HepG2 (cell line): ENCODE results near the gene ARVCF. TPM values are rescaled to one million over a fixed set of nuclear protein-coding genes. Genes with fewer than 3 reads are reported as not detected.
A peak's percentile ranks its signal among the peaks of the same experiment; 100 is the strongest.

Source experiments
- ATAC-seq: fragments of 200-7000 bp; cut with Tn5 transposase; 3 replicates; pipeline ENCODE4 v1.9.1; 2020; ENCODE audit warnings: mild to moderate bottlenecking, moderate library complexity
- BruUV-seq: library from RNA; stranded (reverse); fragments of 400-500 nt; replicated peaks from 2 replicates; lab custom pipeline; 2021; lab: Mats Ljungman, UMichigan
- CTCF ChIA-PET: fragments of 300-600 bp; formaldehyde crosslinking; extraction: SDS; loops from one replicate; lab custom pipeline; 2021; ENCODE audit warnings: low total read pairs, inconsistent platforms, low intra/inter-chr PET ratio; lab: Yijun Ruan, JAX
- POLR2A ChIA-PET: fragments of 350-600 bp; sonication (Branson Sonifier 250); formaldehyde crosslinking; loops from one replicate; lab custom pipeline; 2020; ENCODE audit warnings: antibody characterized with exemption, inconsistent platforms; lab: Yijun Ruan, JAX
- DNase-seq: peaks from one replicate; pipeline ENCODE4 v3.0.0-alpha.2; 2015; ENCODE audit warnings: low spot score
- FAIRE-seq: peaks from 3 replicates; lab custom pipeline; 2011; peaks lifted over from hg19 to GRCh38; lab: Jason Lieb, UNC
- H2AFZ ChIP-seq: one replicate; pipeline ENCODE4 v1.6.1; 2011; ENCODE audit warnings: low read length, inconsistent platforms
- H3K27ac ChIP-seq: fragments of 300-600 bp; 3 replicates; pipeline ENCODE4 v1.8.0; 2011; ENCODE audit warnings: mixed run types, mild to moderate bottlenecking, mixed read lengths, low read length, inconsistent platforms; ENCODE audit not compliant: insufficient read depth; ENCODE audit errors: extremely low read length
- H3K27me3 ChIP-seq, 2 experiments: fragments of 200-600 bp in 1 of 2; 2 replicates in 1 of 2; 3 replicates in 1 of 2; pipeline versions ENCODE4 v1.6.0 to v1.8.0; 2011; ENCODE audit warnings: low read length in 2 of 2, mild to moderate bottlenecking in 2 of 2, moderate library complexity in 2 of 2, inconsistent platforms in 1 of 2; ENCODE audit not compliant: insufficient read depth in 2 of 2, control insufficient read depth in 1 of 2
- H3K36me3 ChIP-seq, 2 experiments: fragments of 200-600 bp in 1 of 2; replicated peaks in 1 of 2; 2 replicates in 1 of 2; 3 replicates in 1 of 2; pipeline versions ENCODE4 v1.5.1 to v1.8.0; 2011; ENCODE audit warnings: low read length in 2 of 2, inconsistent platforms in 1 of 2; ENCODE audit not compliant: insufficient read depth in 2 of 2, control insufficient read depth in 1 of 2
- H3K4me1 ChIP-seq: 2 replicates; pipeline ENCODE4 v1.5.1; 2012; ENCODE audit warnings: low read length, inconsistent platforms; ENCODE audit not compliant: insufficient read depth
- H3K4me2 ChIP-seq: 2 replicates; pipeline ENCODE4 v1.6.0; 2011; ENCODE audit warnings: low read depth, low read length, inconsistent platforms
- H3K4me3 ChIP-seq, 3 experiments: fragments of 200-600 bp in 1 of 3; sonication (generic), shearing (Covaris generic) in 1 of 3; replicated peaks in 1 of 3; 2 replicates each; pipeline ENCODE4 v1.5.1; 2011 to 2016; ENCODE audit warnings: low read length in 3 of 3, inconsistent platforms in 2 of 3, low read depth in 2 of 3, mild to moderate bottlenecking in 2 of 3, control low read depth in 1 of 3, mixed read lengths in 1 of 3; ENCODE audit not compliant: insufficient read depth in 1 of 3
- H3K79me2 ChIP-seq: one replicate; pipeline ENCODE4 v1.6.1; 2011; ENCODE audit warnings: low read length, inconsistent platforms; ENCODE audit not compliant: insufficient read depth
- H3K9ac ChIP-seq: 2 replicates; pipeline ENCODE4 v1.6.0; 2011; ENCODE audit warnings: mild to moderate bottlenecking, low read depth, low read length, inconsistent platforms; ENCODE audit not compliant: insufficient read depth
- H3K9me3 ChIP-seq: 2 replicates; pipeline ENCODE4 v1.5.1; 2012; ENCODE audit warnings: mild to moderate bottlenecking, low read length
- H4K20me1 ChIP-seq: 2 replicates; pipeline ENCODE4 v1.6.0; 2011; ENCODE audit warnings: inconsistent platforms, mild to moderate bottlenecking, low read length, moderate library complexity; ENCODE audit not compliant: insufficient read depth
- FOXO1 ChIP-seq: sonication (generic); formaldehyde crosslinking; IDR thresholded peaks from 2 replicates; pipeline ENCODE4 v1.4.0; 2020; ENCODE audit warnings: missing genetic modification reagents
- KAT7 ChIP-seq: IDR thresholded peaks from 2 replicates; pipeline ENCODE4 v1.6.1; 2018; ENCODE audit warnings: borderline replicate concordance, missing compliant biosample characterization
- ZNF121 ChIP-seq: sonication (generic); formaldehyde crosslinking; IDR thresholded peaks from 2 replicates; pipeline ENCODE4 v1.5.0; 2020; ENCODE audit warnings: mild to moderate bottlenecking, missing genetic modification reagents
- ZNF770 ChIP-seq: sonication (generic); formaldehyde crosslinking; IDR thresholded peaks from 2 replicates; pipeline ENCODE4 v1.5.0; 2020; ENCODE audit warnings: mild to moderate bottlenecking, missing genetic modification reagents
- ZSCAN12 ChIP-seq: sonication (generic); formaldehyde crosslinking; IDR thresholded peaks from 2 replicates; pipeline ENCODE4 v1.9.0; 2021; ENCODE audit warnings: mild to moderate bottlenecking, missing genetic modification reagents
- WGBS: methylation state at CpG from one replicate; pipeline ENCODE4 v1.1.6; 2017; ENCODE audit warnings: low lambda C conversion rate; 5-methylcytosine and 5-hydroxymethylcytosine counted together
- in situ Hi-C: cut with HindIII; loops from 2 replicates; pipeline ENCODE4 v1.10.0; 2017; ENCODE audit warnings: low pct_unique_long_range_greater_than_20kb; ENCODE audit not compliant: extremely low pct_ligation_motif_present
- intact Hi-C: fragments of 100-400 bp; cut with micrococcal nuclease; formaldehyde crosslinking; loops from one replicate; pipeline ENCODE4 v1.10.0; 2022; ENCODE audit not compliant: unreplicated experiment
- polyA plus RNA-seq, 8 experiments: library from polyadenylated mRNA; depleted of rRNA in 3 of 8; stranded (reverse) in 7 of 8; unstranded in 1 of 8; fragments of >200 nt; fragmentation: Illumina TruSeq in 4 of 8; extraction: Trizol in 4 of 8; gene quantifications; 2 replicates each; pipeline versions ENCODE4 v1.2.1 to v1.2.3, GENCODE V29; 2011 to 2016; ENCODE audit warnings: low read depth in 4 of 8, missing spikeins in 1 of 8, mixed read lengths in 1 of 8; ENCODE audit not compliant: insufficient read depth in 1 of 8
- total RNA-seq, 5 experiments: library from RNA; depleted of rRNA; stranded (reverse); fragments of >200 nt; fragmentation: Illumina TruSeq; extraction: Trizol; gene quantifications; 2 replicates each; pipeline ENCODE4 v1.2.3, GENCODE V29; 2016; ENCODE audit warnings: low read depth in 1 of 5

ARVCF gene
- total and polyA plus RNA-seq, 2 of the 13 experiments (the other 11 are each of a cell fraction or from before 2014, with no cell fraction given): 16.4 to 17.7 TPM

- no peak overlapping the region for H3K4me2 ChIP-seq
- no peak overlapping the region for H3K9ac ChIP-seq
- H3K27ac ChIP-seq: no peak overlapping the region
- ATAC-seq (no peak), DNase-seq (no peak), FAIRE-seq (no peak)
- peaks cover 13% of the 10 kb centered on the region for H3K4me1 ChIP-seq
- intact Hi-C loops: no loop called here
- BruUV-seq: no TSS peak
- POLR2A ChIA-PET: interaction anchor here (3.3 kb wide), 1 partner anchor 10 kb away, joined by 10 read pairs; the partner anchor contains the start of genes COMT and TXNRD2
- WGBS: 98% methylated on average over 8 of the region's 8 CpGs
- 0 out of 5 replicates have a peak, but pooled peaks cover 0 to 4% of the 10 kb centered on the region in 2 experiments for H3K36me3 ChIP-seq
- in situ Hi-C loops: no loop called here
- H4K20me1 ChIP-seq: no peaks in the 10 kb centered on the region
- no peak overlapping the region for H3K4me3 ChIP-seq
- H3K79me2 ChIP-seq: no peaks in the 10 kb centered on the region
- no peak for TF ChIP-seq FOXO1 (CRISPR knock-in tag)
- peak; percentile 57 for TF ChIP-seq ZNF121 (CRISPR knock-in tag)
- TF ChIP-seq KAT7 (CRISPR knock-in tag): no peak
- no peak for TF ChIP-seq ZSCAN12
- peak; percentile 22; the same call in 1 of the 2 replicates for TF ChIP-seq ZNF770 (CRISPR knock-in tag)
- CTCF ChIA-PET: no interaction called here
- H2AFZ ChIP-seq: no peak overlapping the region
- no peaks in the 10 kb centered on the region for H3K27me3 ChIP-seq
- H3K9me3 ChIP-seq: no peaks in the 10 kb centered on the region
These were observed 85.1 kb downstream of the ARVCF start for GRCh38 chr22:19931514-19931913.
